ENCODE measurements around the gene SLC25A25. TPM values are rescaled to one million over a fixed set of nuclear protein-coding genes. Genes with fewer than 3 reads are reported as not detected.
"Not testable (repeated sequence)": the region's sequence is repeated elsewhere in the genome, so short reads cannot be mapped to it uniquely, and the experiment has no call there.

SLC25A25 gene
- total RNA-seq, 8 experiments from 2014 or later, result 10.0 to 39.7 (median 19.0) TPM

DNA sequence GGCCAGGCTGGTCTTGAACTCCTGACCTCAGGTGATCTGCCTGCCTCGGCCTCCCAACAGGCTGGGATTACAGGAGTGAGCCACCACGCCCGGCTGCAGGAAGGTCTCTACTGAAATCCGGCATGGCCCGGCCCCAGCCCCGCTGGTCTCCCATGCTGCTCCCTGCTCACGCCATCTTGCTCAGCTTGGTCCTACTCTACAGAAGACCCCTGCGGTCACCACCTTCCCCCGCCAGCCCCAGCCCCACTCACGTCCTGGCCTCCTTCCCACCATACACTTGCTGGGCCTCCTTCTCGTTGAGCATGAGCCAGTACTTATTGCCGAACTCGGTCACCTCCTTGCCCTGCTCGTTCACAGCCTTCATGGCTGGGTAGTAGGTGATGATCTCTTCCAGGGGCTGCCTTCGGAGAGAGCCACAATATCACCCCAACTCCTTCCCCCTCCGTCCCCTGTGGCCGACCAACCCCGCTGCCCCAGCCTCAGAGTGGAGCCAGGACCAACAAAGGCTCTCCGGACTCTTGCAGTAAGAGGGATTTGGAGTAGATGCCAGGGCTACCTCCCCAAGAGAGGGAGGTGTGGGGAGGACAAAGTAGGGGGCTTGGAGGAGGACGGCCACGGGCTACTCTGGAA, 55.5 kb downstream of the SLC25A25 start:
- Histone ChIP-seq H3K4me1 (replicated peaks in 1 of 2) (peaks cover 9 to 13% of the 10 kb centered on the region in 2 donors), H3K4me3 (no peak overlapping the region), H3K27ac (no peak overlapping the region)
- in situ Hi-C loops (cut with MboI; ENCODE audit: low pct_unique_long_range_greater_than_20kb in 2 of 9, low sequenced_read_pairs in 9 of 9, unreplicated experiment in 9 of 9), result no loop called here
- no peak for ATAC-seq (replicated peaks in 6 of 8)
- 94 to 100% (median 100%) methylated on average over 1 to 6 of the region's 21 CpGs; no CpG with 5 or more reads in 7 of the 10 experiments for WGBS, 10 experiments

DNA sequence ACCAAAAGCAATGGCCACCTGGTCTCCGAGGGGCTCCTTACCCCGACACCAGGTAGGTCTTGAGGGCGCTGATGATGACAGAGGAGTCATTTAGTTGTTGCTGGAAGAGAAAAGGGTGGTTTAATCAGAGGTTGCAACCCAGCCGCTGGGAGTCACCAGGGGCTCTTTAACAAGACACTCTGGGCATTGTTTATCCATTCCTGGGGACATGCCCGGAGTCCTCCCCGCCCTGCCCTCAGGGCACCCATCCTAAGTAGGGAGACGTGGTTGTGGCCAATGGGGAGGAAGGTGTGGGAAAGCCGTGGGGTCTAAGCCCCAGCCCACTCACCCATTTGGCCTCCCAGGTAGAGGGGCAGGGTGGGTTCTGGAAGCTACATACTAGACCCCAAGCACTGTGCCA, 56.4 kb downstream of the SLC25A25 start:
- in situ Hi-C loops (cut with MboI; ENCODE audit: low pct_unique_long_range_greater_than_20kb in 2 of 9, low sequenced_read_pairs in 9 of 9, unreplicated experiment in 9 of 9), result no loop called here
- no peak overlapping the region for H3K27ac ChIP-seq
- WGBS, 10 experiments, result 93 to 95% (median 95%) methylated on average over 4 to 8 of the region's 8 CpGs; no CpG with 5 or more reads in 7 of the 10 experiments
- no peak for ATAC-seq (replicated peaks in 6 of 8)
- no peak overlapping the region for H3K4me3 ChIP-seq
- H3K4me1 ChIP-seq (replicated peaks in 1 of 2), result peaks cover 14 to 19% of the 10 kb centered on the region in 2 donors

DNA sequence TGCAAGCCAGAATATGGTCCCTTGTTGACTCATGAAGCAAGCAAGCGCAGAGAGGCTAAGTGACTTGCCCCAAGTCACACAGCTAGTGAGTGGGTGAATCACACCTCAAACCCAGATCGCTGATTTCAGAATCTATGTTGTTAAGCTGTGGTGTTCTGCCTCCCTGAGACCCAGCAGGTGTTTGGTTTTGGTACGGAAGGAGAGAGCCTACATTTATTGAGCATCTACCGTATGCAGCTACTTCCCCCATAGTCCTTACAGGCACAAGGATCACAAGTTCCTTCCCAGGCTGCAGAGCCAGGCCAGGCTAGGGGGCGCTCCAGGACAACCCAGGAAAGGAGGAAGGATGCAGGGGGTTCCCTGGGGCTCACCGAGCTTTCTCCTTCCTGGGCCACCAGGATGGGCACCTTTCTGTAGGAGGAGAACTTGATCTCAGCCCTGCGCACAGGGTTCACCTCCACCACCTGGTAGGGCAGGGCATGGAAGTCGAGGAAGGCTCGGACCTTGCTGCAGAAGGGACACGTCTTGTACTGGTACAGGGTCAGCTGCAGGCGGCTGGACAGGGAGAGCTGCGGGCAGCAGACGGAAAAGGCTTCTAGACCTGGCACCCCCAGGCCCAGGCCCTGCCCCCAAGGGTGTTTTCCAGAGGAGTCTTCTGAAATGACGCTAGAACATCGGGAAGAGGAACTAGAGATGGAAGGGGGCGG, 57.0 kb downstream of the SLC25A25 start:
- in situ Hi-C loops (cut with MboI; ENCODE audit: low pct_unique_long_range_greater_than_20kb in 2 of 9, low sequenced_read_pairs in 9 of 9, unreplicated experiment in 9 of 9), result no loop called here
- Histone ChIP-seq H3K27ac (no peak overlapping the region), H3K4me1 (replicated peaks in 1 of 2) (peaks cover 14 to 21% of the 10 kb centered on the region in 2 donors), H3K4me3 (no peak overlapping the region)
- peak in 2 of 8 experiments; percentile 2 for ATAC-seq (replicated peaks in 6 of 8)
- 60 to 100% (median 82%) methylated on average over 1 to 7 of the region's 16 CpGs; no CpG with 5 or more reads in 2 of the 10 experiments for WGBS, 10 experiments

DNA sequence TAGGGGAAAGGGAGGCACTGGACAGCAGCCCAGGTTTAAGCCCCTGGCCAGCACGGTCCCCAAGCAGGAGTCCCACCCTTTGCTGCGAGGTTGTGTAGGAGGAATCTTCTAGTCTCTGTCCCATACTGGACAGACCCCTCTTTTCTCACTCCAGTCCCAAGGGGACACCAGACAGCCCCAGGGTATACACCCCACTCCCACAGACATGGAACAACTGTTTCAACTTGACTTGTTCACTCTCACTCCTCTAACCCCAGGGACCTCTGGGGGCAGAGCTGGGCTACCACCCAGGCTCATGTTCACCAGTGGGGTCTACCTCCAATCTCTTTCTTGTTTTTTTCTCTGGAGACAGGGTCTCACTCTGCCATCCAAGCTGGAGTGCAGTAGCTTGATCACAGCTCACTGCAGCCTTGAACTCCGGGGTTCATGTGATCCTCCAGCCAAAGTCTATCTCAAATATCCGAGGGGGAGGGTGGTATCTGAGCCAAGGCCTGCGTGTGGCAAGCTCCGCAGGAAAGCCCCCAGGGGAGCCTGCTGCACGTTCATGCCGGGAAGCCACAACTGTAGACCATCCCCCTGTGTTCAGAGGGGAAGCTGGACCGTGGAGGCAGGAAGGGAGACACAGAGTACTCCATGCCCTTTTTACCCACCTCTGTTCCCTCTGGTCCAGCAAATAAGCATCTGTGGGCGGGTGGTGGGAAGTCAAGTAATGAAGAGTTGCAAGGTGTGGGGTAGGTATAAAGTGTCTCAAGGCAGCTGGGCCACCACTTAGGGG, 57.7 kb downstream of the SLC25A25 start:
- no peak for ATAC-seq (replicated peaks in 6 of 8)
- in situ Hi-C loops (cut with MboI; ENCODE audit: low pct_unique_long_range_greater_than_20kb in 2 of 9, low sequenced_read_pairs in 9 of 9, unreplicated experiment in 9 of 9), result no loop called here
- Histone ChIP-seq H3K4me1 (replicated peaks in 1 of 2) (peaks cover 14 to 21% of the 10 kb centered on the region in 2 donors), H3K27ac (no peak overlapping the region), H3K4me3 (peak overlapping the region in 3 of 5 donors; percentile 4 to 96 (median 55))
- WGBS, 10 experiments, result 60 to 100% (median 75%) methylated on average over 1 to 3 of the region's 10 CpGs; no CpG with 5 or more reads in 6 of the 10 experiments

DNA sequence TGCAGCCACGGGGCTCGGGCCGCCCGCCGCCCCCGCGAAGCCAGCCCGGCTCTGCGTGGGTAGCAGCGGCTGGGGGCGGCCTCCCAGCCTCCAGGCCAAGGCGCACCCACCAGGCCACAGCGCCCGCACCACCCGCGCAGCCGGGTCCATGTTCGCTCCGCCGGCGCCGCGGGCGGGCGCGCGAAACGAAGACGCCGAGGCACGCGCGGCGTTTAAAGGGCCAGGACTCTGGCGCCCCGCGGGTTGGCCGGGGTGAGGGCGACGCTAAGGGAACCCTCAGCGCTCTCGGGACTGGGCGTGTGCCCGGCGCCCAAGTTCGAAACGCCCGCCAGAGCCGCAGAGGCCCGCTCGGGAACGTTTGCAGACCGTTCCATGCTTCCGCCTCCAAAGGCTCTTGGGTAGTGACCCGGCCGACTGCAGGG, 59.5 kb downstream of the SLC25A25 start, which contains the start of gene PTGES2:
TSS of gene PTGES2 (minus strand) at position 162 of the 422 bp plus-strand sequence. CDS start at position 150, 12 bp downstream.
- H3K4me1 ChIP-seq (replicated peaks in 1 of 2), result peaks cover 24 to 32% of the 10 kb centered on the region in 2 donors
- WGBS, 10 experiments, result 0 to 2% (median 0%) methylated on average over 4 to 7 of the region's 56 CpGs; no CpG with 5 or more reads in 7 of the 10 experiments
- peak; percentile 61 to 79 (median 76) for ATAC-seq (replicated peaks in 6 of 8)
- H3K4me3 ChIP-seq, result peak within 1 kb of the TSS; percentile 54 to 96 (median 71)
- in situ Hi-C loops (cut with MboI; ENCODE audit: low pct_unique_long_range_greater_than_20kb in 2 of 9, low sequenced_read_pairs in 9 of 9, unreplicated experiment in 9 of 9), result no loop called here
- H3K27ac ChIP-seq, result peak within 1 kb of the TSS; percentile 97 to 98

DNA sequence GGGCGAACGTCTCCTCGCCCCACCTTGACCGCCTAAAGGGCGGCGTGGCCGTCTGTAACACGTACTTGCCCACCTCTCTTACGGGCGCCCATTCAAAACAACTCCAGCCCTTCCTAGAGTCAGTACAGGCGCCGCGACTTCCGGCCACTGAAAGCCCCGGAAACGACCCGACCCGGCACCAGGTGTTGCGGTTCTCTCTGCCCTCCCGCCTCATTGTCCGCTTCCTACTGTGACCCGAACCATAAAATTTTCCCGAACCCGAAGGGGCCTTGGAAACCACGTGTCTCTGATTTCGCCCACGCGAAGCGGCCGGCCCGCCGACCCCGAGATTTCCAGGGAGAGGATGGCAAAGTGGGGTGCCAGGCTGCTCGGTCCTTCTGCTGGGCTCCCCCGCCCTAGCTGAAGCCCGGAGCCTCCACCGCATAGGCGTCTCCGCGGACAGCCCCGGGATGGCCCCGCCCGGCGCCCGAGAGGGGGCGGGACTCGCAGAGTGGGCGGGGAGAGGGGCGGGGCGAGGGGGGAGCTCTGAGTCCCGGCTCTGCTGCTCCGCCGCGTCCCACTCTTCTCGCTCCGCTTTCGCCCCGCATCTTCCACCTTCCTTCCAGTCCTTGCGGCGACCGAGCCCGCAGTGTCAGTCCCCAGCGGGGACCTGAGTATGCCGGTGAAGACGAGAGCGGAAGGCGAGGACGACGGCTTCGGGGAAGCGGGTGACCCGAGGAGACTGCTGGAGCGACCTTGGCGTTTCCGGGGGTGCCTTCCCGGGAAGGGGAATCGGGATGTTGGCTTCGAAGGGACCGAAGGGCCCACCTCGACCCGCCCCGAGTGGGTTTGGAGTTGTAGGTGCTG, 60.2 kb downstream of the SLC25A25 start:
- Histone ChIP-seq H3K4me1 (replicated peaks in 1 of 2) (peaks cover 24 to 32% of the 10 kb centered on the region in 2 donors), H3K27ac (peak overlapping the region; percentile 97 to 98), H3K4me3 (peak overlapping the region; percentile 54 to 96 (median 71))
- in situ Hi-C loops (cut with MboI; ENCODE audit: low pct_unique_long_range_greater_than_20kb in 2 of 9, low sequenced_read_pairs in 9 of 9, unreplicated experiment in 9 of 9), result no loop called here
- 0 to 19% (median 1%) methylated on average over 6 to 16 of the region's 82 CpGs; no CpG with 5 or more reads in 5 of the 10 experiments for WGBS, 10 experiments
- ATAC-seq (replicated peaks in 6 of 8), result peak; percentile 74 to 82 (median 80)

DNA sequence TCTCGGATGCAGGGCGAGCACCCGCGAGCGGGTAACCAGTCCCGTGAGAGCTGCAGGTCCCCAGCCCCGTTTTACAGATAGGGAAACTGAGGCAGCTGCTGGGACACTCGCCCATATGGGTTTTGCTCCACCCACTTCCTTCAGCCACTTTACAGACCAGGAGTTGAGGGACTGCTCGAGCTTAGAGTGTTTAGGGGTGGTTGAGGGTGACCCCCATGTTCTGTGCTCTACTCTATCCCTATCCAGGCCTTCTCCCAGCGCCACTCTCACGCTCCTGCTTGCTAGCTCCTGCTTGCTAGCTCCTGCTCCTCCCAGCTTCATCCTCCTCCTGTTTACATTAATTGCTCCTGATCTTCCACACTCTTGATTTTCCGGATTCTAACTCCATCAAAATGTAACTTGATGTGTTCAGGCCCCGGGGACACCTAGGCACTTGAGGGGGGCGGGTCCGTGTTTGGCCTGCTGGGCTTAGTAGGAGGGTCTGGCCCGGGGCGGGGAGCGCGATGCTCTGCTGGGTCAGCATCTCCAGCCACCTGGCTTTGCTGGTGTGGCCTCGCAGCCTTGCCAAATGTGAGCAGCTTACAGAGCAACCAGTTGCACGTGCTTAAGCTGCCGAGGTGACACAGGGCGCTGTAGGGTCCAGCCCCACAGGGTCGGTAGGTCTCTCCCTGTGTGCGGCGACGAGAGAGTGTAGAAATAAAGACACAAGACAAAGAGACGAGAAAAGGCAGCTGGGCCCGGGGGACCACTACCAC, 61.0 kb downstream of the SLC25A25 start:
- peak overlapping the region; percentile 97 to 98 for H3K27ac ChIP-seq
- H3K4me3 ChIP-seq, result peak overlapping the region; percentile 54 to 96 (median 71)
- ATAC-seq (replicated peaks in 6 of 8), result no peak
- peaks cover 24 to 32% of the 10 kb centered on the region in 2 donors for H3K4me1 ChIP-seq (replicated peaks in 1 of 2)
- in situ Hi-C loops (cut with MboI; ENCODE audit: low pct_unique_long_range_greater_than_20kb in 2 of 9, low sequenced_read_pairs in 9 of 9, unreplicated experiment in 9 of 9), result no loop called here
- 0 to 100% (median 21%) methylated on average over 1 to 11 of the region's 29 CpGs; no CpG with 5 or more reads in 4 of the 10 experiments for WGBS, 10 experiments

DNA sequence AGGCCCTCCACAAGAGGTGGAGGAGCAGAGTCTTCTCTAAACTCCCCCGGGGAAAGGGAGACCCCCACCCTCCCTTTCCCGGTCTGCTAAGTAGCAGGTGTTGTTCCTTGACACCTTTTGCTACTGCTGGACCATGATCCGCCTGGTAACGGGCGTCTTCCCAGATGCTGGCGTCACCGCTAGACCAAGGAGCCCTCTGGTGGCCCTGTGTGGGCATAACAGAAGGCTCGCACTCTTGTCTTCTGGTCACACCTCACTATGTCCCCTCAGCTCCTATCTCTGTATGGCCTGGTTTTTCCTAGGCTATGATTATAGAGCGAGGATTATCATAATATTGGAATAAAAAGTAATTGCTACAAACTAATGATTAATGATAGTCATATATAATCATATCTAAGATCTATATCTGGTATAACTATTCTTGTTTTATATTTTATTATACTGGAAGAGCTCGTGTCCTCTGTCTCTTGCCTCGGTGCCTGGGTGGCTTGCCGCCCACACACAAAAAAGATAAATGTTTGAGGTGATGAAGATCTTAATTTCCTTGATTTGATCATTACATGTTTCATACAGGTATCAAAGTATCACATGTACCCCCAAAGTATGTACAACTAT, 62.1 kb downstream of the SLC25A25 start:
- 50 to 100% (median 70%) methylated on average over 2 to 3 of the region's 12 CpGs; no CpG with 5 or more reads in 7 of the 10 experiments for WGBS, 10 experiments
- H3K4me3 ChIP-seq; in situ Hi-C loops (cut with MboI; ENCODE audit: low pct_unique_long_range_greater_than_20kb in 2 of 9, low sequenced_read_pairs in 9 of 9, unreplicated experiment in 9 of 9); H3K27ac ChIP-seq; ATAC-seq (replicated peaks in 6 of 8): not testable (repeated sequence)
- H3K4me1 ChIP-seq (replicated peaks in 1 of 2), result peaks cover 24 to 32% of the 10 kb centered on the region in 2 donors

DNA sequence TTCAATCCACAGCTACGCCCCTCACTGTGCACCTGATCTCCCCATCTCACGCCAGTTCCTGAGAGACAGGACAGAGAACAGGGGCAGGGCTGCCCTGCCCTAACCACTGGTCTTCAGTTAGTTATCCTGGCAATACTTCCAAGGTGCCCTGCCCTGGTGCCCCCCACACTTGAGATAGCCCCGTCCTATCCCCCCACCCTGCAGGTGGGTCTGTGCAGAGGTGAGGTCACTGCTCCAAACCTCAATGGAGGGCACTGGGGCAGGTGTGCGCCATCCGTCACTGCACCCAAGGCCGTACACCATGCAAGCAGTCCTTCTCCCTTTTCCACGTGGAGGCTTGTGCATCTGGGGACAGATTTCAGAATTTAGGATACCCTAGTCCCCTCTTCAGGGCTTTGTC, 62.6 kb downstream of the SLC25A25 start:
- H3K27ac ChIP-seq; in situ Hi-C loops (cut with MboI; ENCODE audit: low pct_unique_long_range_greater_than_20kb in 2 of 9, low sequenced_read_pairs in 9 of 9, unreplicated experiment in 9 of 9); ATAC-seq (replicated peaks in 6 of 8); H3K4me3 ChIP-seq: not testable (repeated sequence)
- 38 to 83% methylated on average over 1 to 2 of the region's 7 CpGs; no CpG with 5 or more reads in 8 of the 10 experiments for WGBS, 10 experiments
- peaks cover 23 to 30% of the 10 kb centered on the region in 2 donors for H3K4me1 ChIP-seq (replicated peaks in 1 of 2)

DNA sequence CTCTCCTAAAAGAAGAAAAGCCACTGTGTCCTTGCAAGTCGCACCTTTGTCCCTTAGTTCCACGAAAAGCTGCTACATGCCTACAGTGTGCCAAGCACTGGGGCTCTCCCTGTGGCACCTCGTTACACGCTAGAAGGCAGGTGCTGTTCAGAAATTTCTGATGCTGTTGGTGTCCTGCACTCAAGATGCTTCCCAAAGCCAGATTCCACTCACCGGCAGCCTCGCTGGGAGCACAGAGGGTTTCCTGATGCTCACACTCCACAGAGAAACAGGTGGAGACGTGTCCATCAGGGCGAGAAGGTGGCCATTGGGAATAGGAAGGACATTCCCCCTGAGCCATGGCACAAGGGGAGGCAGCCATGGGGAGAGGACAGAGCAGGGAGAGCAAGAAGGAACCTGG, 63.3 kb downstream of the SLC25A25 start:
- ATAC-seq (replicated peaks in 6 of 8); in situ Hi-C loops (cut with MboI; ENCODE audit: low pct_unique_long_range_greater_than_20kb in 2 of 9, low sequenced_read_pairs in 9 of 9, unreplicated experiment in 9 of 9); H3K4me3 ChIP-seq: not testable (repeated sequence)
- Histone ChIP-seq H3K4me1 (replicated peaks in 1 of 2) (peaks cover 17 to 24% of the 10 kb centered on the region in 2 donors), H3K27ac (peak overlapping the region; percentile 44 to 64)
- 0 to 90% methylated on average over 2 of the region's 8 CpGs; no CpG with 5 or more reads in 8 of the 10 experiments for WGBS, 10 experiments

DNA sequence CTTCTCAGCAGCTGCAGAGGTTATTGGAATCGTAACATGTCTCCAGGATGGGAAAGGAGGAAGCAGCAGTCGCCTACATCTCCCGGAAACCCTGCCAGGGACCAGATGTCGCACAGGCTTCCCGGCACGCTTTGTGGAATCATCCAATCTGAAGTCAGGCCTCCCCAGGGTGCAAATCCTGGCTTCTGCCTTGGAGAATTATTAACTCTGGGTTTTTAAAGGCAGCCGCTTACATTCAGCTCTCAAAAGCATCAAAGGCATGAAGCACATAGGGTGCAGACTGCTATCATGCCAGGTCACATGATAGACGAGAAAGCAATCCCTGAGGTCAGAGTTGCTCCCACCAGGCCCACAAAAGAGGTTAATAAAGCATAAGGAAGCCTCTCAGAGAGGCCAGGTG, 64.1 kb downstream of the SLC25A25 start:
- H3K4me1 ChIP-seq (replicated peaks in 1 of 2), result peaks cover 15 to 20% of the 10 kb centered on the region in 2 donors
- in situ Hi-C loops (cut with MboI; ENCODE audit: low pct_unique_long_range_greater_than_20kb in 2 of 9, low sequenced_read_pairs in 9 of 9, unreplicated experiment in 9 of 9); H3K4me3 ChIP-seq; ATAC-seq (replicated peaks in 6 of 8): not testable (repeated sequence)
- WGBS, 10 experiments, result 0 to 8% methylated on average over 1 to 2 of the region's 8 CpGs; no CpG with 5 or more reads in 8 of the 10 experiments
- peak overlapping the region; percentile 44 to 64 for H3K27ac ChIP-seq
